Middle frontal gyrus (tissue), 1 donor: ENCODE results near the gene MTG2.

Experiments used
- DNase-seq: peaks from one replicate; pipeline ENCODE4 v3.0.0-alpha.2; 2015; ENCODE audit warnings: low spot score; ENCODE audit errors: extremely low spot score

MTG2 gene

GRCh38 chr20:62179162-62179504 is 3.7 kb upstream of the MTG2 start:
- DNase-seq = no peak

- no peak for DNase-seq
Observed at GRCh38 chr20:62181808-62182207, 1.0 kb upstream of the MTG2 start.

- DNase-seq = no peak
Observed at GRCh38 chr20:62183426-62184142, 756 bp downstream of the MTG2 start.

GRCh38 chr20:62186096-62186426 is 3.2 kb downstream of the MTG2 start:
- no peak for DNase-seq

- no peak for DNase-seq
Observed at GRCh38 chr20:62186887-62187866, 4.3 kb downstream of the MTG2 start.

GRCh38 chr20:62190639-62191411 is 8.0 kb downstream of the MTG2 start:
- no peak for DNase-seq

GRCh38 chr20:62191781-62192559 is 9.1 kb downstream of the MTG2 start:
- no peak for DNase-seq

- DNase-seq = no peak
Observed at GRCh38 chr20:62192635-62193034, 9.8 kb downstream of the MTG2 start.

- DNase-seq = no peak
Observed at GRCh38 chr20:62193079-62194025, 10.5 kb downstream of the MTG2 start.

- no peak for DNase-seq
Observed at GRCh38 chr20:62195075-62195405, 12.2 kb downstream of the MTG2 start.

GRCh38 chr20:62195736-62196135 is 12.9 kb downstream of the MTG2 start:
- DNase-seq = no peak

GRCh38 chr20:62196286-62196685 is 13.5 kb downstream of the MTG2 start:
- DNase-seq = no peak

- no peak for DNase-seq
Observed at GRCh38 chr20:62197311-62197710, 14.5 kb downstream of the MTG2 start.

GRCh38 chr20:62197801-62198200 is 15.0 kb downstream of the MTG2 start:
- no peak for DNase-seq

- DNase-seq = no peak
Observed at GRCh38 chr20:62198496-62198895, 15.7 kb downstream of the MTG2 start.

- no peak for DNase-seq
Observed at GRCh38 chr20:62198931-62199330, 16.1 kb downstream of the MTG2 start.

- DNase-seq = no peak
Observed at GRCh38 chr20:62200491-62201172, 17.8 kb downstream of the MTG2 start.

GRCh38 chr20:62201173-62202082 is 18.6 kb downstream of the MTG2 start:
- DNase-seq = no peak

GRCh38 chr20:62202083-62202395 is 19.2 kb downstream of the MTG2 start:
- no peak for DNase-seq
